ENCODE data around the gene RAC3. TPM values are rescaled to one million over a fixed set of nuclear protein-coding genes. Genes with fewer than 3 reads are reported as not detected.

The RAC3 gene
- total and polyA plus RNA-seq, 2 of the 8 experiments (the other 6 are each of a cell fraction or from before 2014, with no cell fraction given), result 177 to 299 TPM

DNA sequence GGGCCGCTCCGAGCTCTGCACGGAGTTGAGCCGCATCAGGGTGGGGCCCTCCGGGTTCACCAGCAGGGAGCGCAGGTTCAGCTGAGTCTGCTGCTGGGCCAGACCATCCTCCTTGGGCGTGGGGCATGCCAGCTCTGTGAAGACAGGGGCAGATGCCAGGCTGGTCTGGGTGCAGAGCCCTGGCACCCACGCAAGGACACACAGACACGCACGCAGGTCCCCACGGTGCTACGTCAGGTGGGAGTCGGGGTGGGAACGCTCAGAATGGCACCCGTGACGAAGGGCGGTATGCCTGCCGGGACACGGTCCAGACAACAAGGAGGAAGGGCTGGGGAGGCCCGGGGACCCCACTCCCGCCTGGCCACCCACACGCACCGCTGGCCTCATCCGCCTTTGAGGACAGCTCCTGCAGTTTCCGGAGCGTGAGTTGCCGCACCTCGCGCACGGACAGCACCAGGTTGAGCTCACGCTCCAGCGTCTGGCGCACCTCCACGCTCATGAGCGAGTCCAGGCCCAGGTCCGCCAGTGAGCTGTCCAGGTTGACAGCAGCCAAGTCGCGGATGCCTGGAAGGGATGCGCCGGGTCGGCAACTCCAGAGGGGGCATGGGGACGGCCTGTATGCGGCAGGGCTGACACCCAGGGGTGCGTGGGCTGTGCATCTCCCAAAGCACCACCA is 49.4 kb downstream of the RAC3 start (continued):
- TF ChIP-seq TEAD4 (IDR thresholded peaks at IDR 0.05; ENCODE audit: low read depth, low read length) (no peak), EP300 (IDR thresholded peaks at IDR 0.05; ENCODE audit: borderline replicate concordance in 1 of 2, low read depth in 2 of 2, low read length in 2 of 2) (no peak), BACH1 (IDR thresholded peaks at IDR 0.05; ENCODE audit: low read length) (no peak), GABPA (IDR thresholded peaks at IDR 0.05; ENCODE audit: borderline replicate concordance, insufficient read depth, low read length) (no peak), SP1 (IDR thresholded peaks at IDR 0.05; ENCODE audit: low read depth, low read length) (no peak), POU5F1 (IDR thresholded peaks at IDR 0.05; ENCODE audit: low read depth, low read length) (no peak), KDM4A (IDR thresholded peaks at IDR 0.05; ENCODE audit: low read depth, low read length, severe bottlenecking) (no peak), GTF2F1 (IDR thresholded peaks at IDR 0.05; ENCODE audit: borderline replicate concordance, low read depth, low read length) (no peak), RAD21 (IDR thresholded peaks at IDR 0.05 in 1 of 2, conservative IDR thresholded peaks at IDR 0.05 in 1 of 2; ENCODE audit: low read depth in 2 of 2, low read length in 2 of 2) (no peak), JUN (IDR thresholded peaks at IDR 0.05; ENCODE audit: low read depth, low read length) (no peak)

All from H1 (cell line).